MG63 (cell line): Measurements from ENCODE around the gene CD47. TPM values are rescaled to one million over a fixed set of nuclear protein-coding genes. Genes with fewer than 3 reads are reported as not detected.

Experiments
- DNase-seq: peaks from one replicate; pipeline ENCODE4 v3.0.0-alpha.2; 2020
- H3K27me3 ChIP-seq: fragments of 250-450 bp; sonication (Bioruptor Pico); 2 replicates; pipeline ENCODE4 v1.5.1; 2020; ENCODE audit warnings: mild to moderate bottlenecking, moderate library complexity
- H3K36me3 ChIP-seq: fragments of 250-450 bp; sonication (Bioruptor Pico); 2 replicates; pipeline ENCODE4 v1.5.1; 2020; ENCODE audit warnings: mild to moderate bottlenecking, moderate library complexity
- H3K4me3 ChIP-seq: fragments of 250-450 bp; sonication (Bioruptor Pico); 2 replicates; pipeline ENCODE4 v1.5.1; 2020; ENCODE audit warnings: mild to moderate bottlenecking, moderate library complexity
- H3K9me3 ChIP-seq: fragments of 250-450 bp; sonication (Bioruptor Pico); 2 replicates; pipeline ENCODE4 v1.5.1; 2020; ENCODE audit warnings: mild to moderate bottlenecking, moderate library complexity
- total RNA-seq: library from RNA; depleted of rRNA; stranded (reverse); fragments of >200 nt; shearing (Covaris generic); gene quantifications from 2 replicates; pipeline ENCODE4 v1.2.3, GENCODE V29; 2014; ENCODE audit warnings: low replicate concordance; rRNA removed

Gene CD47
- total RNA-seq: 69.0 and 158 TPM in 2 replicates

GRCh38 chr3:108090701-108091497 lies at the start of gene CD47:
TSS of gene CD47 (minus strand) at chr3:108091031. CDS start at chr3:108090908, 123 bp downstream.
- Histone ChIP-seq H3K27me3 (no peaks in the 10 kb centered on the region), H3K9me3 (no peaks in the 10 kb centered on the region), H3K4me3 (peak within 1 kb of the TSS; percentile 83), H3K36me3 (peaks cover 5% of the 10 kb centered on the region; the same call in 1 of the 2 replicates)
- DNase-seq: peak; percentile 97

GRCh38 chr3:108137460-108137814 lies 46.6 kb upstream of the CD47 start:
- no peak for DNase-seq
- Histone ChIP-seq H3K4me3 (no peak overlapping the region), H3K9me3 (no peaks in the 10 kb centered on the region), H3K27me3 (no peaks in the 10 kb centered on the region), H3K36me3 (no peaks in the 10 kb centered on the region)

DNA sequence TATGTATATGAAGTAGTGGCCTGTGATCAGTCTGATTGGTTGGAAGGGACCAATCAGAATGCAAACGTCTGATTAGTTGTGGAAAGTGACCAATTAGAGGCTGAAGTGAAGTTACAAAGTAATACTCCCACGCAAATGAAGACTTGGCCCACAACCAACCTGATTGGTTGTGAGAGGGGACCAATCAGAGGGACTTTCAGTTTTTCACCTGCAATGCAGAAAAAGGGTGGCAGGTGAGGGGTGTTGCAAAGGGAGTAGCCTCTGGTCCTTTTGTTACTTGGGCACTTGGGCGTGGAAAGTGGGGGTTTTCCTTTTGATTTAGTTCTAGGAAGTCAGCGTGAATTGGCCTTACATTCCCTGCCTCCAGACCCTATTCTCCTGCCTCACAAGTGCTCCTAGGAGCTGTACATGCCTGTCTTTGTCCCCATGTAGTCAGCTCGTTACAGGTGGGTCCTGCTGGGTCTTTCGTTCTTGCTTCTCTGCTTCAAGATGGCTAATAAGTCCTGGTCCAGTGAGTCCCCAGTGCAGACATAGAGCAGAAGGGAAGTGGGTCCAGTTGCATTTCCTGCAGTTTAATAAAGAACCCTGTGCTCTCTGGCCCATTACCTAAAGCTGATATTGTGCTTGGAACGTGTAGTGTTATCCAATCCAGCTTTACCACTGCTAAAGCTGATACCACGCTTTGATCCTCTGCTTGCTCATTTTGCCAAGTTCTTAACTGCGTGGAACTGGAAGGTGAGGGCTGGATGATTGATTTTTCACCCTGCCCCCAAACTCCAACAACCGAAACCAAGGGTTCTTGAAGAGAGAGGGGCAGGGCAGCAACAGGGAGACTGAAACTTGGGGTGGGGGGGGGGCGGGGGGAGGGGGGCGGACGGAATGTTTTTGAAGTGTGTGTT lies 46.0 kb upstream of the CD47 start:
- H3K4me3 ChIP-seq: no peak overlapping the region
- H3K9me3 ChIP-seq: no peaks in the 10 kb centered on the region
- no peaks in the 10 kb centered on the region for H3K27me3 ChIP-seq
- H3K36me3 ChIP-seq: no peaks in the 10 kb centered on the region
- no peak for DNase-seq

DNA sequence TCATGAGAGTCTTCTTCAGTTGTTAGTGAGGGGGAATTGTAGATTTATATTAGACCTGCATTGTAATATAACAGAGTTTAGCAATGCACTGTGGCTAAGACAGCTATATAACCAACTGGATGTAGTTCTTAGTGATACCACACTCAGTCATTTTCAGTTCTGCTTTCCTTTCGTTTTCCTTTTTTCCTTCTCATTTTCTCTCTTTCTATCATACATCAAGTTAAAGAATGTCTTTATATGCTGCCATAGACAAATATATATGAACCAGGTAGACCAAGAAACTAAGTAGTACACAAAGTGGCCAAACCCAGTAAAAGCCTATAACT lies 43.7 kb upstream of the CD47 start:
- DNase-seq: no peak
- H3K9me3 ChIP-seq: no peaks in the 10 kb centered on the region
- no peak overlapping the region for H3K4me3 ChIP-seq
- H3K27me3 ChIP-seq: no peaks in the 10 kb centered on the region
- H3K36me3 ChIP-seq: no peaks in the 10 kb centered on the region

GRCh38 chr3:108133858-108134554 lies 43.2 kb upstream of the CD47 start:
- H3K27me3 ChIP-seq: no peaks in the 10 kb centered on the region
- no peak for DNase-seq
- H3K36me3 ChIP-seq: no peaks in the 10 kb centered on the region
- H3K4me3 ChIP-seq: no peak overlapping the region
- no peaks in the 10 kb centered on the region for H3K9me3 ChIP-seq

- H3K4me3 ChIP-seq: no peak overlapping the region
- no peak for DNase-seq
- H3K27me3 ChIP-seq: no peaks in the 10 kb centered on the region
- H3K9me3 ChIP-seq: no peaks in the 10 kb centered on the region
- H3K36me3 ChIP-seq: no peaks in the 10 kb centered on the region
Measured at GRCh38 chr3:108133048-108133369, 42.2 kb upstream of the CD47 start.

DNA sequence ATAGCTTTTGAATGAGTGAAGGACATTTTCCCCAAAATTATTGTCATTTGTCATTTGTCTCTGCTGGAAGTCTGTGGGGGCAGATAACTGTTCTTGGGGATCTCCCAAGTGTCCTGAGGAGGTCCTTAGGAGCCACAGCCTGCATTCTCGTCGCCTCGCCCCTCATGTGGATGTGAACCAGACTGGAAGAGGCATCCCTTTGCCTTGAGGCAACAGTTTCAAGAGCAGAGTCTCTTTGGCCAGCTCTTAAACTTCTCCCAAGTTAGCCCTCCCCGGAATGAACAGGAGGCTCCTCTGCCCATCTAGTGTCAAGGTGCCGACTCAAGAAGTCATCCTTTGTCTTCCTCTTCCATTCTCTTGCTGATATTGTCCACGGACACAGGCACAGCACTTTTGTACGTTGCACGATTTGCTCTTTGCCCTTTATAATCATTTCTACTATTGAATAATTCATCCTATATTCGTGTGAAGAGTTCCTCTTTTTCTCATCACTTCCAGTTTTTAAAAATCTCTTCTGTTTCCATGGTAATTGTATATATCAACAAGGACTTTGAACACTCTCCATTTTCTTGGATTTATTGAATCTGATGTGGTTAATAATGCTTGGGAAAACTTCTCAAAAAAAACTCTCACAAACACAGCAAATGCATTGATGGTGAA lies 40.8 kb upstream of the CD47 start:
- H3K27me3 ChIP-seq: no peaks in the 10 kb centered on the region
- DNase-seq: no peak
- H3K36me3 ChIP-seq: no peaks in the 10 kb centered on the region
- no peak overlapping the region for H3K4me3 ChIP-seq
- H3K9me3 ChIP-seq: no peaks in the 10 kb centered on the region

GRCh38 chr3:108130701-108131474 lies 40.1 kb upstream of the CD47 start:
- H3K4me3 ChIP-seq: no peak overlapping the region
- no peaks in the 10 kb centered on the region for H3K27me3 ChIP-seq

GRCh38 chr3:108130236-108130635 lies 39.4 kb upstream of the CD47 start:
- no peak overlapping the region for H3K4me3 ChIP-seq
- H3K36me3 ChIP-seq: no peaks in the 10 kb centered on the region
- H3K27me3 ChIP-seq: no peaks in the 10 kb centered on the region
- no peaks in the 10 kb centered on the region for H3K9me3 ChIP-seq
- no peak for DNase-seq

More at GRCh38 chr3:108130701-108131474, 40.1 kb upstream of the CD47 start:
- Histone ChIP-seq H3K9me3 (no peaks in the 10 kb centered on the region), H3K36me3 (no peaks in the 10 kb centered on the region)
- no peak for DNase-seq

DNA sequence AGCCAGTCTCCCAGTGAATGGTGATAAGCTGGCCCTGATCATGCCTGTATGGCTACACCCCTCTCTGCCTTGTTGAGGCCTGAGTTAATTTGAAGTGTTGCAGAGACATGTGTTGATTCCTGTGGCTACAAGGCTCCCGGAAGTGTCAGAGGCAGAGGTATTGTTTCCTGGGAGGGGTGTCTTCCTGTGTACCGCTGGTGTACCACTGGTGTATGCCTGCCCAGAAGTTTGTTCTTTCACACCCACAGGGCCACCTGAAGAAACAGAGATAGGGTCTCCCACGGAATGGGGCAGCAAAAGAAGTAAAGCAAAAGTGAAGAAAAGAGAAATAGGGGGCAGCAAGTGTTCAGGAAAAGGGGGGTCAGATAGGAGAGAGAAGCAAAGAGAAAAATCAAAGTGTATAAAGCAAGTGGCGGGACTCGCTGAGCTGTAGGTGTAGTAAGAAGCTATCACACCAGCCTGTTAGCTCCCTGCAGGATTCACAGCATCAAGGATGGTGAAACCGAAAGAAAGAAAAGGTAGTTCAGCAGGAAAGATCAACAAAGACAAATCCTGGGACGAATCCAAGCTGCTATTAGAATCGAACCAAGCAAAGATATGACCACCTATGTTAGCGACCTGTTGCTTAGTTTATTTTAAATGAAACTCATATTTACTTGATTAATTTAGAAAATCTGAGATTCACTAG lies 36.6 kb upstream of the CD47 start:
- Histone ChIP-seq H3K9me3 (no peaks in the 10 kb centered on the region), H3K36me3 (no peaks in the 10 kb centered on the region), H3K27me3 (no peaks in the 10 kb centered on the region), H3K4me3 (no peak overlapping the region)
- DNase-seq: no peak

- Histone ChIP-seq H3K4me3 (no peak overlapping the region), H3K27me3 (no peaks in the 10 kb centered on the region), H3K36me3 (no peaks in the 10 kb centered on the region), H3K9me3 (no peaks in the 10 kb centered on the region)
- no peak for DNase-seq
Measured at GRCh38 chr3:108126348-108126747, 35.5 kb upstream of the CD47 start.

DNA sequence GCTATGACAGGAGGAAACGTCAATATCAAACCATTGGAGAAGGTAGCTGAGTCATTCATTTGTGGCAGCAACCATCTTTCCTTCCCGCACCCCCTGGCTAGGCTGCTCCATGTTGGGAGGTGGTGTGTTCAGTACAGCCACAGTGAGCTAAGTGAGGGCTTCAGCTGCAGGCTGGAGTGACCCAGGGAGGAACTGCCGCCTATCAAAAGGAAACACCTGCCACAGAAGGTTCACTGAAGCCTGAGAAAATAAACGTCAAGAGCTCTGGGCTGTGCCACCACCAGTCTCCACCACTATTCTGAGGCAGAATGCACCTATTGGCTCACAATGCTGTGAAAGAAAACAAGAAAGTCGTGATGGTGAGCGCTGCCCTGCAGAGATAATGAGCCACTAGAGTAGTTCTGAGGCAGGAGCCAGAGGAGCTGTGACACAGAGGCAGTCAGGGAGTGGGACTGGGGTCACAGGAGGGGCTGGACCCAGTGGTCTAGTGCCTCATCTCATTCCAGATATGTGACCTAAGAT lies 34.8 kb upstream of the CD47 start:
- H3K4me3 ChIP-seq: no peak overlapping the region
- H3K9me3 ChIP-seq: no peaks in the 10 kb centered on the region
- DNase-seq: no peak
- H3K27me3 ChIP-seq: no peaks in the 10 kb centered on the region
- no peaks in the 10 kb centered on the region for H3K36me3 ChIP-seq

DNA sequence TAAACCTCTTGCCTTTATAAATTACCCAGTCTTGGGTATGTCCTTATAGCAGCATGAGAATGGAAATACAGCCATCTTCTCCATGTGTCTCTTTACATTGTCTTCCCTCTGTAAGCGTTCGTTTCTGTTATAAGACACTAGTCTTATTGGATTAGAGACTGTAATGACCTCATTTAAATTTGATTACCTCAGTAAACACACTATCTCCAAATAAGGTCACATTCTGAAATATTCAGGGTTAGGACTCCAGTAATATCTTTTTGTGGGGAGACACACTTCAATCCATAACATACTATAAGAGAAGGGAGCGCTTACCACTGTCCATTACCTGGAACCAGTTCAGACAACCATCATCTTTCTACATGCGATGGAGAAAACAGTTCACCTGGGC lies 34.3 kb upstream of the CD47 start:
- Histone ChIP-seq H3K27me3 (no peaks in the 10 kb centered on the region), H3K4me3 (no peak overlapping the region), H3K36me3 (no peaks in the 10 kb centered on the region), H3K9me3 (no peaks in the 10 kb centered on the region)
- no peak for DNase-seq

DNA sequence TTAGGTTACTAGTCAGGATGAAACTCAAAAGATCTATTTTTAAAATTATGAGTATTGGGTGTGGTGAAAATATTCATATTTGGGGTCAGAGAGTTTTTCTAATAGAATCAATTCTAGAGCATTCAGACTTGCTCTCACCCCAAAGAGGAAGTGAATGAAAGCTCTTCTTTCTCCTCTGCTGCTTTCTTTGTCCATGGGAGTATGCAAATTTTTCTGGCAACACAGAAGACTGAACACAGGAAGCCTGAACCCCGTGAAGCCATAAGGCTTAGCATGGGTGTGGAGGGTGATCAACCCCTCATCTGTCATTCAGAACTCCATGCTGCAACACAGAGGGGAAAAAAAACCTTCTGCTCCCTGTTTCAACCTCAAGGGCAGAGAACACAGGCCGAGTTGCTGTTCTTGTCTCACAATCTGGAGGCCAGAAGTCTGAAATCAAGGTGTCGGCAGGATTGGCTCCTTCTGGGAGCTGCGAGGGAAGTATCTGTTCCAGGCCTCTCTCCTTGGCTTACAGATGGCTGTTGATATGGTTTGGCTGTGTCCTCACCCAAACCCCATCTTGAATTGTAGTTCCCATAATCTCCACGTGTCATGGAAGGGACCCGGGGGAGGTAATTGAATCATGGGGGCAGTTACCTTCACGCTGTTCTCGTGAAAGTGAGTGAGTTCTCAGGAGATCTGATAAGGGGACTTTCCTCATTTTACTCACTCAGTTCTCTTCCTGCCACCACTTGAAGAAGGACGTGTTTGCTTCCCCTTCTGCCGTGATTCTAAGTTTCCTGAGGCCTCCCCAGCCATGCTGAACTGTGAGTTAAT lies 33.7 kb upstream of the CD47 start:
- Histone ChIP-seq H3K27me3 (no peaks in the 10 kb centered on the region), H3K4me3 (no peak overlapping the region), H3K9me3 (no peaks in the 10 kb centered on the region), H3K36me3 (no peaks in the 10 kb centered on the region)
- DNase-seq: no peak

GRCh38 chr3:108123326-108123725 lies 32.5 kb upstream of the CD47 start:
- DNase-seq: no peak
- Histone ChIP-seq H3K27me3 (no peaks in the 10 kb centered on the region), H3K36me3 (no peaks in the 10 kb centered on the region), H3K9me3 (no peaks in the 10 kb centered on the region), H3K4me3 (no peak overlapping the region)
